IPS DF 6.9 (cell line): ENCODE results near the gene RBFA.

ENCODE experiments used
- DNase-seq: peaks from one replicate; pipeline ENCODE4 v3.0.0-alpha.2; 2013; ENCODE audit warnings: low read depth, low spot score
- H3K27ac ChIP-seq: one replicate; pipeline ENCODE4 v1.5.1; 2013; ENCODE audit warnings: low read length, control low read depth
- H3K27me3 ChIP-seq: 2 replicates; pipeline ENCODE4 v1.6.1; 2013; ENCODE audit warnings: mild to moderate bottlenecking, low read length; ENCODE audit not compliant: control insufficient read depth, insufficient read depth
- H3K36me3 ChIP-seq: 2 replicates; pipeline ENCODE4 v1.6.1; 2013; ENCODE audit warnings: low read length; ENCODE audit not compliant: control insufficient read depth, insufficient read depth
- H3K4me1 ChIP-seq: 2 replicates; pipeline ENCODE4 v1.6.1; 2013; ENCODE audit warnings: low read length; ENCODE audit not compliant: control insufficient read depth, insufficient read depth
- H3K4me3 ChIP-seq: 2 replicates; pipeline ENCODE4 v1.5.1; 2013; ENCODE audit warnings: mild to moderate bottlenecking, low read length
- H3K9me3 ChIP-seq: 2 replicates; pipeline ENCODE4 v1.6.1; 2013; ENCODE audit warnings: low read length, inconsistent platforms; ENCODE audit not compliant: control insufficient read depth, insufficient read depth
- WGBS: extraction: QIAGEN DNeasy Blood & Tissue Kit; methylation state at CpG from one replicate; pipeline ENCODE4 v1.1.7; 2013; ENCODE audit warnings: mixed read lengths, missing lambda C conversion rate; ENCODE audit not compliant: insufficient read length, insufficient coverage; 5-methylcytosine and 5-hydroxymethylcytosine counted together

RBFA gene

DNA sequence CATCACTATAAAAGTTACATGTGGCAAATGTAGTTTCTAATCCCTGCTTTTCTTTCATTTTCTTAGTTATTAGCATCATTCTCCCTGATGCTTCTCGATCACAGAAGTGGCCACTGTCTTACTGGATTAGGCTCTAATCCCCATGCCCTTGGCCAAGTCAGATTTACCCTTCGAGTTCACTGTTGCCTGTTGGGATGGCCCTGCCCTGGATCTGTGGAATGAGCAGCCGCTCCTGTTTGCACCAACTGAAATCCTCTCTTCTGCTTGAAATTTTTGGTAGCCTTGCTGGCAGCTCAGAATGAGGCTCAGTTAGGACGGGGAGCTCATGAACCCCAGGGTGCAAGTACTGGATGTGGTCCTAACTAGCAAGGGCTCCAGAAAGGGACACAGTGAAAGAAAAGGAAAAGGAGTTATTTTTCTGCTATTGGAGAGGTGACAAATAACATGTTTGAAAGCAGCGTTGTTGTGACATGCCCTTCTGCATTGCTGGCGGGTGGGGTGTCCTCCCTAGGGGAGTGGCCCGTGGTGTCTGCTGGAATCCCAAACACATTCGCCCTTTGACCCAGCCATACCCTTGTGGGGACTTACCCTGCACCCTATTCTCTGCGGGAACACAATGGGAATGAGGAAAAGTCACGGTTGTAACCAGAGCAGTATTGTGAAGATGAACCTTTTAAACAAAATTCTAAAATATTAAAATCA is 34.5 kb downstream of the RBFA start:
- H3K36me3 ChIP-seq, result no peaks in the 10 kb centered on the region
- H3K27ac ChIP-seq, result no peak overlapping the region
- no peaks in the 10 kb centered on the region; the same call in 1 of the 2 replicates for H3K27me3 ChIP-seq
- H3K4me1 ChIP-seq, result no peaks in the 10 kb centered on the region
- H3K4me3 ChIP-seq, result no peak overlapping the region
- no peak for DNase-seq
- no peaks in the 10 kb centered on the region for H3K9me3 ChIP-seq
- WGBS, result no CpG with 5 or more reads among the region's 10 CpGs

DNA sequence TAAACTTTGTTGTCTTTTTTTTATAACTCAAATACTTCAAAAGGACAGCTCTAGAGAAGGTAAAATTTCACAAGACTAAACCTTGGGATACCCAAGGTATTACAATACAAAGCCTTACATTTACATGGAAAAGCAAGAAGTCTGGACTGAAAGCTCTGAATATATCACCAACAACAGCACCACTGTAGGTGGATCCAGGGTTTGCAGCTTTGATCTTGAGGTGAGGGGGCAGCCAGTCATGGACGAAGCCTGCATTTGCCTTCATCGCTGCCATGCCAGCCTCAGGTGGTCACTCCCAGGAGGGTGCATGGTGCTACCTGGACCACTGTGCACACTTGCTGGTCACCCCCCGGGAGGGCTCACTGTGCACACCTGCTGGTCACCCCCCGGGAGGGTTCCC is 36.6 kb downstream of the RBFA start:
- H3K27me3 ChIP-seq, result no peaks in the 10 kb centered on the region
- no CpG with 5 or more reads among the region's 4 CpGs for WGBS
- H3K4me3 ChIP-seq, result no peak overlapping the region
- H3K9me3 ChIP-seq, result no peaks in the 10 kb centered on the region
- no peaks in the 10 kb centered on the region for H3K36me3 ChIP-seq
- no peak overlapping the region for H3K27ac ChIP-seq
- no peaks in the 10 kb centered on the region for H3K4me1 ChIP-seq
- DNase-seq, result no peak

DNA sequence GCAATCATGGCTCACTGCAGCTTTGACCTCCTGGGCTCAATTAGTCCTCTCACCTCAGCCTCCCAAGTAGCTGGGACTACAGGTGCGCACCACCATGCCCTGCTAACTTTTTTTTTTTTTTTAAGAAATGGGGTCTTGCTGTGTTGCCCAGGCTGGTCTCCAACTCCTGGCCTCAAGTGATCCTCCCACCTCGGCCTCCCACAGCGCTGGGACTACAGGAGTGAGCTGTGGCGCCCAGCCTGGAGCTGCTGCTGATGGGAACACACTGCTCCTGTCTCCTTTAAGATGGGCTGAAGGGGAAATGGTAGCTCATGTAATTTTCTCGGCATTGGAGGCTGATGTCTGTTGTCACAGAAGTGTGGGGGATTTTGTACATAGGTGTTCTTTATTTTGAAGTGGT is 39.9 kb downstream of the RBFA start:
- Histone ChIP-seq H3K36me3 (0 out of 2 replicates have a peak, but pooled peaks cover 3% of the 10 kb centered on the region), H3K4me1 (no peaks in the 10 kb centered on the region), H3K4me3 (no peak overlapping the region), H3K9me3 (no peaks in the 10 kb centered on the region), H3K27me3 (no peaks in the 10 kb centered on the region), H3K27ac (no peak overlapping the region)
- DNase-seq, result no peak
- WGBS, result no CpG with 5 or more reads among the region's 5 CpGs

DNA sequence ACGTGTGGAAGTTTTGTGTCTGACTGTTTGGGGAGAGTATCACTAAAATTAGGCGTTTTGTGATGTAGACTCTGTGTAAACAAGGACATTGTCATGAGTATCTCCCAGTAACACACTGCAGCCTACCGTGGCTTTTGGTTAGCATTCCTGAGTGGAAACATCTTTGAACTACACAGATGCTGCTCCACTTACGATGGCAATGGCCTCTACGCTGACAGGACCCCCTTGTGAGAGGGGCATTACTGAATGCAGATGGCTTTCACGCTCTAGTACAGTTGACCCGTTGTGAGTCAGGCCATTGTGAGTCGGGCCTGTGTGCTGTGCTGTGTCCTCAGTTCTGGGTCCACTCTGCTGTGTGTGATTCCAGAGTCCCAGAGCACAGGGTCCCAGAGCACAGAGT is 40.5 kb downstream of the RBFA start:
- Histone ChIP-seq H3K27ac (no peak overlapping the region), H3K9me3 (no peaks in the 10 kb centered on the region), H3K27me3 (no peaks in the 10 kb centered on the region), H3K4me3 (no peak overlapping the region), H3K4me1 (no peaks in the 10 kb centered on the region), H3K36me3 (0 out of 2 replicates have a peak, but pooled peaks cover 3% of the 10 kb centered on the region)
- no CpG with 5 or more reads among the region's 8 CpGs for WGBS
- no peak for DNase-seq

DNA sequence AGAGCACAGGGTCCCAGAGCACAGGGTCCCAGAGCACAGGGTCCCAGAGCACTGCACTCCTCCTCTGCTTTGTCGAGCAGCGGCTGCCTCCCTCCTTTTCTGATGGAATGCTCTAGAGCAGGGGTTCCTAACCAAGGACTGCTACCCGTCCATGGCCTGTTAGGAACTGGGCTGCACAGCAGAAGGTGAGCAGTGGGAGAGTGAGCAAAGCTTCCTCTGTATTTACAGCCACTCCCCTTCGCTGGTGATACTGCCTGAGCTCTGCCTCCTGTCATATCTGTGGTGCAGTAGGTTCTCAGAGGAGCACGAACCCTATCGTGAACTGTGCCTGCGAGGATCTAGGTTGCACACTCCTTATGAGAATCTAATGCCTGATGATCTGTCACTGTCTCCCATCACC is 41.7 kb downstream of the RBFA start:
- Histone ChIP-seq H3K27ac (no peak overlapping the region), H3K27me3 (no peaks in the 10 kb centered on the region), H3K4me1 (no peaks in the 10 kb centered on the region), H3K36me3 (0 out of 2 replicates have a peak, but pooled peaks cover 3% of the 10 kb centered on the region), H3K9me3 (no peaks in the 10 kb centered on the region), H3K4me3 (no peak overlapping the region)
- no peak for DNase-seq
- no CpG with 5 or more reads among the region's 7 CpGs for WGBS

DNA sequence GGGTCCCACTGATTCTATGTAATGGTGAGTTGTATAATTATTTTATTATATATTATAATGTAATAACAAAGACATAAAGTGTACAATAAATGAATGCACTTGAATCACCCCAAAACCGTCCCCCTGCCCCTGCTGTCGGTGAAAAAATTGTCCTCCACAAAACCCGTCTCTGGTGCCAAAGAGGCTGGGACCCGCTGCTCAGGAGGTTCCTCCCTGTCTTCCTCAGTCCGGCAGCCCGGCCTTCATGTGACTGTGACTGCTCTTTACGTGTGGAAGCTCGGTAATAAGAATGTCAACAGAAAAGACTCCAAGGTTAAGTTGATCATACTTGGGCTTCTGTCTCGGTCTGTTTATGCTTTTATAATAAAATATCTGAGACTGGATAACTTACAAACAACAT is 42.1 kb downstream of the RBFA start:
- H3K4me1 ChIP-seq, result no peaks in the 10 kb centered on the region
- H3K27ac ChIP-seq, result no peak overlapping the region
- no peak for DNase-seq
- no peak overlapping the region for H3K4me3 ChIP-seq
- H3K36me3 ChIP-seq, result 0 out of 2 replicates have a peak, but pooled peaks cover 3% of the 10 kb centered on the region
- H3K27me3 ChIP-seq, result no peaks in the 10 kb centered on the region
- no peaks in the 10 kb centered on the region for H3K9me3 ChIP-seq
- WGBS, result no CpG with 5 or more reads among the region's 9 CpGs

DNA sequence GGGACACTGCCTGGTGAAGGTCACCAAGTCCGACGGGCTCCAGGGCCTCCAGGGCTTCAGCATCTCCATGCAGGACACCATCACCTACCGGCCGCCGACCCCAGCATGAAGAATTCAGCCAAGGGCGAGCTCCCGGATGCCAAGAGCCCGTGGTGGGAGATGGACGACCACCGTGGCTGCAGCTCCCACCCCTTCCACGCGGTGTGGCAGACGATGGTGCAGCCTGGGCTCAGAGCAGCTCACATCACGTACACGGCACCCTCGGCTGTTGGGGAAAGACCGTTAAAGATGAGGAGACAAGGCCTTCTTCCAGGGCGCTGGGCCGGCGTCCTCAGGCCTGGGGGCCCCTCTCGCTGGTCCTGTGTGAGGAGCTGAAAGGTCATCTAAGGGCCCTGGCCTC is 43.6 kb downstream of the RBFA start:
- 0 out of 2 replicates have a peak, but pooled peaks cover 3% of the 10 kb centered on the region for H3K36me3 ChIP-seq
- no peak overlapping the region for H3K27ac ChIP-seq
- no peaks in the 10 kb centered on the region for H3K4me1 ChIP-seq
- no CpG with 5 or more reads among the region's 21 CpGs for WGBS
- H3K4me3 ChIP-seq, result no peak overlapping the region
- no peaks in the 10 kb centered on the region for H3K27me3 ChIP-seq
- DNase-seq, result no peak
- H3K9me3 ChIP-seq, result no peaks in the 10 kb centered on the region
